HCT116 (cell line): ENCODE results near the gene PHC3. TPM values are rescaled to one million over a fixed set of nuclear protein-coding genes. Genes with fewer than 3 reads are reported as not detected.
A peak's percentile ranks its signal among the peaks of the same experiment; 100 is the strongest.

Experiments
- ATAC-seq: fragments of 200-7000 bp; cut with Tn5 transposase; 2 replicates; pipeline ENCODE4 v1.9.1; 2020; ENCODE audit warnings: mild to moderate bottlenecking, moderate library complexity
- BruUV-seq: library from RNA; stranded (reverse); fragments of 400-500 nt; replicated peaks from 2 replicates; lab custom pipeline; 2021; lab: Mats Ljungman, UMichigan
- CTCF ChIA-PET: fragments of 300-600 bp; sonication (Branson Sonifier 250); formaldehyde crosslinking; loops from one replicate; lab custom pipeline; 2021; ENCODE audit warnings: antibody characterized with exemption; lab: Charles Lee
- POLR2A ChIA-PET: fragments of 300-600, 350-600 bp; sonication (Branson Sonifier 250); formaldehyde crosslinking; loops from one replicate; lab custom pipeline; 2021; ENCODE audit warnings: antibody characterized with exemption; lab: Charles Lee
- RAD21 ChIA-PET, 2 experiments: fragments of 300-600 bp; sonication (Branson Sonifier 250); formaldehyde crosslinking; loops; one replicate each; lab custom pipeline; 2023; ENCODE audit warnings: low total read pairs in 2 of 2; ENCODE audit not compliant: uncharacterized antibody in 2 of 2, unreplicated experiment in 2 of 2, low non-redundant PET in 1 of 2; lab: Charles Lee
- DNase-seq: peaks from one replicate; pipeline ENCODE4 v3.0.0-alpha.2; 2010; ENCODE audit warnings: low read depth, low spot score
- H2AFZ ChIP-seq: fragments of 200-600 bp; shearing (Covaris generic), sonication (generic); 2 replicates; pipeline ENCODE4 v1.6.1; 2017; ENCODE audit warnings: low read depth, mixed run types, mixed read lengths, antibody characterized with exemption, low read length; ENCODE audit not compliant: poor library complexity, severe bottlenecking
- H3K27ac ChIP-seq: 2 replicates; pipeline ENCODE4 v1.5.1; 2012; ENCODE audit warnings: low read depth, low read length
- H3K27me3 ChIP-seq: fragments of 200-600 bp; sonication (generic); 2 replicates; pipeline ENCODE4 v1.6.1; 2016; ENCODE audit warnings: mixed run types, low read length, mixed read lengths; ENCODE audit not compliant: insufficient read depth
- H3K36me3 ChIP-seq, 2 experiments: fragments of 200-500 bp in 1 of 2; fragments of 200-600 bp in 1 of 2; sonication (Bioruptor generic) in 1 of 2; sonication (generic) in 1 of 2; 2 replicates each; pipeline versions ENCODE4 v1.5.1 to v1.6.1; 2014 to 2016; ENCODE audit warnings: low read length in 2 of 2, inconsistent platforms in 1 of 2, mixed read lengths in 1 of 2, mixed run types in 1 of 2; ENCODE audit not compliant: insufficient read depth in 2 of 2, control insufficient read depth in 1 of 2
- H3K4me1 ChIP-seq, 2 experiments: fragments of 200-600 bp in 1 of 2; sonication (generic) in 1 of 2; 2 replicates each; pipeline versions ENCODE4 v1.5.1 to v1.6.1; 2012 to 2017; ENCODE audit warnings: low read length in 2 of 2, inconsistent platforms in 1 of 2, mild to moderate bottlenecking in 1 of 2, mixed read lengths in 1 of 2, mixed run types in 1 of 2, moderate library complexity in 1 of 2; ENCODE audit not compliant: insufficient read depth in 2 of 2, control insufficient read depth in 1 of 2
- H3K4me2 ChIP-seq: fragments of 200-600 bp; sonication (generic); 2 replicates; pipeline ENCODE4 v1.6.1; 2017; ENCODE audit warnings: mixed run types, low read length, mixed read lengths
- H3K4me3 ChIP-seq, 2 experiments: fragments of 200-600 bp in 1 of 2; sonication (generic) in 1 of 2; replicated peaks in 1 of 2; 2 replicates each; pipeline ENCODE4 v1.5.1; 2011 to 2016; ENCODE audit warnings: low read length in 2 of 2, control low read depth in 1 of 2, low read depth in 1 of 2, mild to moderate bottlenecking in 1 of 2, mixed read lengths in 1 of 2, mixed run types in 1 of 2
- H3K79me2 ChIP-seq: fragments of 200-600 bp; sonication (generic); 2 replicates; pipeline ENCODE4 v1.6.1; 2017; ENCODE audit warnings: mild to moderate bottlenecking, mixed run types, low read length, moderate library complexity, mixed read lengths; ENCODE audit not compliant: insufficient read depth
- H3K9ac ChIP-seq: fragments of 200-600 bp; sonication (generic); 2 replicates; pipeline ENCODE4 v1.6.1; 2016; ENCODE audit warnings: low read length, mixed read lengths
- H3K9me2 ChIP-seq: fragments of 200-600 bp; sonication (generic), shearing (Covaris generic); 2 replicates; pipeline ENCODE4 v1.6.1; 2017; ENCODE audit warnings: mixed run types, mild to moderate bottlenecking, moderate library complexity; ENCODE audit not compliant: insufficient read depth
- H3K9me3 ChIP-seq, 2 experiments: fragments of 200-500 bp in 1 of 2; fragments of 200-600 bp in 1 of 2; sonication (Bioruptor generic) in 1 of 2; sonication (generic) in 1 of 2; 2 replicates each; pipeline ENCODE4 v1.6.1; 2014 to 2017; ENCODE audit warnings: low read length in 2 of 2, mixed read lengths in 2 of 2, inconsistent platforms in 1 of 2, low read depth in 1 of 2, mild to moderate bottlenecking in 1 of 2, mixed run types in 1 of 2, moderate library complexity in 1 of 2; ENCODE audit not compliant: control insufficient read depth in 1 of 2, insufficient read depth in 1 of 2
- H4K20me1 ChIP-seq: fragments of 200-600 bp; sonication (generic), shearing (Covaris generic); 2 replicates; pipeline ENCODE4 v1.6.1; 2017; ENCODE audit warnings: mixed run types, mild to moderate bottlenecking, moderate library complexity; ENCODE audit not compliant: insufficient read depth
- ATF3 ChIP-seq: IDR thresholded peaks from 2 replicates; pipeline ENCODE4 v1.6.1; 2012
- CEBPB ChIP-seq: IDR thresholded peaks from 2 replicates; pipeline ENCODE4 v1.6.1; 2012; ENCODE audit warnings: low read depth
- CTCF ChIP-seq, 3 experiments: fragments of 200-600 bp in 1 of 3; sonication (generic) in 1 of 3; IDR thresholded peaks in 2 of 3; conservative IDR thresholded peaks in 1 of 3; 2 replicates each; pipeline ENCODE4 v1.5.1; 2012 to 2017; ENCODE audit warnings: low read depth in 2 of 3, low read length in 2 of 3, antibody characterized with exemption in 1 of 3, borderline replicate concordance in 1 of 3, control low read depth in 1 of 3, mild to moderate bottlenecking in 1 of 3, mixed read lengths in 1 of 3, mixed run types in 1 of 3, moderate library complexity in 1 of 3; ENCODE audit not compliant: insufficient read depth in 1 of 3
- EGR1 ChIP-seq: IDR thresholded peaks from 2 replicates; pipeline ENCODE4 v1.6.1; 2012; ENCODE audit warnings: low read depth
- EZH2 ChIP-seq: fragments of 200-600 bp; sonication (generic); IDR thresholded peaks from 2 replicates; pipeline ENCODE4 v1.6.1; 2017; ENCODE audit warnings: antibody characterized with exemption, mixed run types
- EZH2phosphoT487 ChIP-seq: fragments of 200-600 bp; IDR thresholded peaks from 2 replicates; pipeline ENCODE4 v1.6.1; 2018; ENCODE audit warnings: antibody characterized with exemption, borderline replicate concordance
- FOSL1 ChIP-seq: IDR thresholded peaks from 2 replicates; pipeline ENCODE4 v1.6.1; 2012; ENCODE audit warnings: low read depth
- JUND ChIP-seq: IDR thresholded peaks from 2 replicates; pipeline ENCODE4 v1.6.1; 2012
- MAX ChIP-seq: IDR thresholded peaks from 2 replicates; pipeline ENCODE4 v1.6.1; 2012
- POLR2AphosphoS5 ChIP-seq: IDR thresholded peaks from 2 replicates; pipeline ENCODE4 v1.6.1; 2011; ENCODE audit warnings: mild to moderate bottlenecking, low read depth, low read length, moderate library complexity
- RAD21 ChIP-seq: IDR thresholded peaks from 2 replicates; pipeline ENCODE4 v1.6.1; 2012; ENCODE audit warnings: low read depth, mild to moderate bottlenecking
- REST ChIP-seq: IDR thresholded peaks from 2 replicates; pipeline ENCODE4 v1.6.1; 2012; ENCODE audit warnings: low read depth
- SIN3A ChIP-seq: IDR thresholded peaks from 2 replicates; pipeline ENCODE4 v1.6.1; 2012; ENCODE audit warnings: low read depth
- TCF7L2 ChIP-seq: IDR thresholded peaks from 2 replicates; pipeline ENCODE4 v1.7.0; 2011; ENCODE audit warnings: borderline replicate concordance, inconsistent platforms; ENCODE audit not compliant: insufficient read depth, insufficient read length; ENCODE audit errors: extremely low read depth
- YY1 ChIP-seq: IDR thresholded peaks from 2 replicates; pipeline ENCODE4 v1.6.1; 2011; ENCODE audit warnings: low read length, low read depth, moderate library complexity, mild to moderate bottlenecking; ENCODE audit not compliant: insufficient replicate concordance; ENCODE audit errors: extremely low read depth
- intact Hi-C: fragments of 100-400 bp; cut with micrococcal nuclease; formaldehyde crosslinking; loops from 2 replicates; pipeline ENCODE4 v1.10.0; 2022
- total RNA-seq: library from RNA; stranded (reverse); gene quantifications from one replicate; pipeline ENCODE4 v1.2.1, GENCODE V29; 2021; ENCODE audit not compliant: unreplicated experiment

Gene PHC3
- total RNA-seq, 1 experiment from 2014 or later: 40.1 TPM

GRCh38 chr3:170062769-170063168 lies 118.8 kb downstream of the PHC3 start:
- no peak for DNase-seq
- TF ChIP-seq EGR1 (no peak), SIN3A (no peak), EZH2 (no peak), JUND (no peak), POLR2AphosphoS5 (no peak), TCF7L2 (no peak), REST (no peak), CEBPB (no peak), FOSL1 (no peak), RAD21 (0 out of 2 replicates have a peak, but pooled peaks have one; percentile 8), CTCF (IDR thresholded peaks at IDR 0.05 in 2 of 3, conservative IDR thresholded peaks at IDR 0.05 in 1 of 3; ENCODE audit: borderline replicate concordance in 1 of 3, insufficient read depth in 1 of 3, low read depth in 2 of 3, low read length in 2 of 3) (peak in 2 of 3 experiments; percentile 37 to 51; a peak in 4 of 6 replicates), ATF3 (no peak), YY1 (no peak), EZH2phosphoT487 (no peak), MAX (no peak)
- Histone ChIP-seq H2AFZ (no peak overlapping the region), H3K36me3 (no peaks in the 10 kb centered on the region), H4K20me1 (no peaks in the 10 kb centered on the region), H3K9ac (no peak overlapping the region), H3K9me3 (no peaks in the 10 kb centered on the region), H3K4me1 (no peaks in the 10 kb centered on the region), H3K4me3 (no peak overlapping the region), H3K4me2 (no peak overlapping the region), H3K9me2 (no peaks in the 10 kb centered on the region), H3K27ac (no peak overlapping the region), H3K27me3 (no peaks in the 10 kb centered on the region), H3K79me2 (no peaks in the 10 kb centered on the region)
- no peak; the same call in 1 of the 2 replicates for ATAC-seq
- ChIA-PET POLR2A (no interaction called here), CTCF (interaction anchor here (0.7 kb wide), 1 partner anchor 350 kb away, joined by 3 read pairs; no protein-coding TSS in a partner anchor), RAD21 (no interaction called here)
- BruUV-seq: no TSS peak
- intact Hi-C loops: no loop called here
